Fibroblast of pulmonary artery (primary cell): ENCODE data around the gene SBK2.

ENCODE experiments used
- DNase-seq: peaks from one replicate; pipeline ENCODE4 v3.0.0-alpha.2; 2010; ENCODE audit warnings: low read depth
- H3K4me3 ChIP-seq: replicated peaks from 2 replicates; pipeline ENCODE4 v1.5.1; 2011; ENCODE audit warnings: low read depth, mild to moderate bottlenecking, control low read depth, low read length, moderate library complexity
- TF ChIP-seq, protein P1 (sequence below): IDR thresholded peaks from 2 replicates; pipeline ENCODE4 v1.5.1; 2011; ENCODE audit warnings: mild to moderate bottlenecking, control low read depth, low read length, inconsistent platforms; ENCODE audit errors: missing control alignments

SBK2 gene

GRCh38 chr19:55479045-55479444 lies 57.9 kb downstream of the SBK2 start:
- no peak for DNase-seq
- no peak overlapping the region for H3K4me3 ChIP-seq
- TF ChIP-seq, protein P1, sequence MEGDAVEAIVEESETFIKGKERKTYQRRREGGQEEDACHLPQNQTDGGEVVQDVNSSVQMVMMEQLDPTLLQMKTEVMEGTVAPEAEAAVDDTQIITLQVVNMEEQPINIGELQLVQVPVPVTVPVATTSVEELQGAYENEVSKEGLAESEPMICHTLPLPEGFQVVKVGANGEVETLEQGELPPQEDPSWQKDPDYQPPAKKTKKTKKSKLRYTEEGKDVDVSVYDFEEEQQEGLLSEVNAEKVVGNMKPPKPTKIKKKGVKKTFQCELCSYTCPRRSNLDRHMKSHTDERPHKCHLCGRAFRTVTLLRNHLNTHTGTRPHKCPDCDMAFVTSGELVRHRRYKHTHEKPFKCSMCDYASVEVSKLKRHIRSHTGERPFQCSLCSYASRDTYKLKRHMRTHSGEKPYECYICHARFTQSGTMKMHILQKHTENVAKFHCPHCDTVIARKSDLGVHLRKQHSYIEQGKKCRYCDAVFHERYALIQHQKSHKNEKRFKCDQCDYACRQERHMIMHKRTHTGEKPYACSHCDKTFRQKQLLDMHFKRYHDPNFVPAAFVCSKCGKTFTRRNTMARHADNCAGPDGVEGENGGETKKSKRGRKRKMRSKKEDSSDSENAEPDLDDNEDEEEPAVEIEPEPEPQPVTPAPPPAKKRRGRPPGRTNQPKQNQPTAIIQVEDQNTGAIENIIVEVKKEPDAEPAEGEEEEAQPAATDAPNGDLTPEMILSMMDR = no peak
